ENCODE data around the gene SLC30A2. TPM values are rescaled to one million over a fixed set of nuclear protein-coding genes. Genes with fewer than 3 reads are reported as not detected.
A peak's percentile ranks its signal among the peaks of the same experiment; 100 is the strongest.

Gene SLC30A2
- total RNA-seq, 1 donor from 2014 or later, result not detected

DNA sequence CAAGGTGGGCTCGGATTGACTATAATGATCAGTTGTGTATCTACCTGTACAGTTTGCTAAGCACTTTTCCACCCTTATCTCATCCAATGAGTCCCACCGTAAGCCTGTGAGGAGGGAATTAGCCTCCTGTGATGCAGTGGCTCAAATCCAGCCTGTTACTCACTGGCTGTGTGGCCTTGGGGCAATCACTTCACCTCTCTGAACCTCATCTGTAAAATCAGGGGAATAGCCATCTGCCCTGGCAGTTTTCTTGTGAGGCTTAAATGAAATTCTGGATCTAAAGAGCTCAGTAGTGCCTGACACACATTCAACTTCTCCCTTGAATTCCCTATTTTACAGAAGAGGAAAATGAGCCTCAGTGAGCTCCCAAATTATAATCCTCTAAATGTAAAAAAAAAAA is 31.7 kb downstream of the SLC30A2 start:
- no peak for DNase-seq (ENCODE audit: low spot score)
- intact Hi-C loops (cut with DNase I), result no loop called here
- no peak for ATAC-seq

DNA sequence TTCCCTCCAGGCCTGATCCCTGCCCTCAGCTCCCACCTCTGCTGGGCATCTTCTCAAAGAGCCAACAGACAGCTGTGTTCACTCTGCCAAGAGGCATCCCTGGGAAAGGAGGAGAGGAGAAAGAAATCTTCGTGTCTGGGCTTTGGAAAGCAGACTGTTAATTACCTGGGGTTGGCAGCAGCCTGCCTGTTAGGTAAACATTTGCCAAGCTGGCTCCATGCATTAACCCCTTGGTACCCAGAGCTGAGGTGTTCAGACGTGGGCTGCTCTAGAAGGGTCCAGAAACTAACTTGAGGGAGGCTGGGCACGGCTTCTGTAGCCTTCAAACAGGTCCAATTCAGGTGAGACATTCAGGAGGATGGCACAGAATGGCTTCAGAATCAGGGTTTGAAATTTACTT is 33.1 kb downstream of the SLC30A2 start:
- ATAC-seq, result no peak
- intact Hi-C loops (cut with DNase I), result no loop called here
- no peak for DNase-seq (ENCODE audit: low spot score)

DNA sequence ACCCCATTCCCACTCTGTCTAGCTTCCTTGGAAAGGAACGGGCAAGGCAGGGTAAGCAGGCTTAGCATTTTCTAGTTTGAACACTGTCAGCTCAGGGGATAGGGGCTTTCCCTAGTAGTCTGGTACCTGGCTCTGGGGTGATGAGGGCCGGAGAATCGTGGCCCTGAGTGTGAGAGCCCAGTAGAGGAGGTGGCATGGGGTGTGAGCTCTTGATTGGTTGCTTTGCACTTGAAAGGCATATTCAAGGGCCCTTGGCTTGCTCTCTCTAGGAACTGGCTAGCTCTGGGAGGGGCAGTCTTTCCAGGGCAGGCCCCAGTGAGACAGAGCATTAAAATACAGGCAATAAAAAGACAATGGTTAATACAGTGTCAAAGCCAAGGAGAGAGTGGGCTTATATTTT is 35.1 kb downstream of the SLC30A2 start:
- no peak for ATAC-seq
- intact Hi-C loops (cut with DNase I), result no loop called here
- DNase-seq (ENCODE audit: low spot score), result no peak

DNA sequence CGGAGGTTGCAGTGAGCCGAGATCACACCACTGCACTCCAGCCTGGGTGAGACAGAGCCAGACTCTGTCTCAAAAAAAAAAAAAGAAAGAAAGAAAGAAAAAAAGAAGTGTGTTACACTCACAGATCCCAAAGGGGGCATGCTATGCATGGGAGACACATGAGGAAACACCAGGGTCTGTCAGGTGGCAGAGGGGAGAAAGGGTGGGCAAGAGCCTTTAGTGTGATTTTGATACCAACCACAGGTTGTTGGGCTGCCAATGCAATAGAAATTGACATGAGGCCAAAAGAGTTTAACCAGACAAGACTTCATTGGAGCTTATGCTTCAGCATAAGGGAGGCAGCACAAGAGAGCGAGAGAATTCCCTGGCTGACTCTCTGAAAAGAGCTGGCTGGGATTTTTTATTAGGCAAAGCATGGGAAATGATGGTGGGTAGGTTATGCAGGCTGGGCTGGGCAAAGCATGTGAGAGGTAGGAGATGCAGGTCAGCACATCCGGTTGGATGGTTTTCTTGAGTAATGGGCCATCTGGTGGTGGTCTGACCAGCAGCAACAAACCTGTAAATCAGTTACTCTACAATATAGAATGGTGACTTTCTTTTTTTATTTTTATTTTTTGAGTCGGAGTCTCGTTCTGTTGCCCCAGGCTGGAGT is 36.0 kb downstream of the SLC30A2 start:
- DNase-seq (ENCODE audit: low spot score) (no peak), ATAC-seq (no peak)
- intact Hi-C loops (cut with DNase I), result no loop called here

DNA sequence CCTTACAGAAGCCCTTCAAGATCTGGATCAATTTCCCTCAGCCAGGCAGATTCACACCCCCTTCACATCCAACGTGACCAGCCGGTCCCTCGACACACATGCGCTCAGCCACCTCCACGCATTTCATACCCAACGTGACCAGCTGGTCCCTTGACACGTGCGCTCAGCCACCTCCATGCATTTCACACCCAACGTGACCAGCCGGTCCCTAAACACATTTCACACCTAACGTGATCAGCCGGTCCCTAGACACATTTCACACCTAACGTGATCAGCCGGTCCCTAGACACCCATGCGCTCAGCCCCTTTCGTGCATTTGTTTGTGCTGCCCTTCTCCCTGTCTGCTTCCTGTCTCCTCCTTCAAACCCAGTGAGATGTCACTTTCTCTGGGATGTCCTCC is 39.2 kb downstream of the SLC30A2 start:
- no peak for DNase-seq (ENCODE audit: low spot score)
- no peak for ATAC-seq
- intact Hi-C loops (cut with DNase I), result no loop called here

DNA sequence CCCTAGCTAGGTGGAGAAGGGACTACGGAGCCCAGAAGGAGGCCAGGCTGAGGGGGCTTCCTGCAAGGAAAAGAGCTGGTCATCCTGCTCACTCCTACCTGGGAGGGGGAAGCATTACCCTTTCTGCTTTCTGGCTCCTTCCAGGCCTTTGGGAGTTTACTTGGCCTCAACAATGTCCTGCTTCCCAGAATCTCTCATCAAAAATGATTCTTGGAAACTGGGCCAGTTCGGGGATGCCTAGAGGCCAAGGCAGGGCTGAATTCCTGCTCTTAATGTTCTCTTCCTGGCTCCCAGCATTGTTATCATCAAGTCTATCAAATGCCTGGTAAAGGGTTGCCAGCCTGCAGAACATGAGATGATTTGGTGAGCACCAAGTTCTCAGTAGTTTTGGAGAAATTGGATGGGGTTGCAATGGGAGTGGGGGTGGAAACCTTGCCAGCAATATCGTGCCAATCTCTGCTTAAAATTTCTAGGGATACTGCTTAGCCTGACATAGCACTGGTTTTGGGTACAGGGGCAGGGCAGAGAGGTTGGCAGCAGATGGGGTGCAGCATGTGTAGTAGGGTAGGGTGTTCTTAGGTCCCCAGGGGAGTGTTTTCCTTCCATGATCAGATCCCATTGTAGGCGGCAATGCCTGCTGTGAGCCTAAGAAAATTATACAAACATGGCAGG is 40.3 kb downstream of the SLC30A2 start:
- peak; percentile 84 for ATAC-seq
- DNase-seq (ENCODE audit: low spot score), result no peak
- intact Hi-C loops (cut with DNase I), result no loop called here

DNA sequence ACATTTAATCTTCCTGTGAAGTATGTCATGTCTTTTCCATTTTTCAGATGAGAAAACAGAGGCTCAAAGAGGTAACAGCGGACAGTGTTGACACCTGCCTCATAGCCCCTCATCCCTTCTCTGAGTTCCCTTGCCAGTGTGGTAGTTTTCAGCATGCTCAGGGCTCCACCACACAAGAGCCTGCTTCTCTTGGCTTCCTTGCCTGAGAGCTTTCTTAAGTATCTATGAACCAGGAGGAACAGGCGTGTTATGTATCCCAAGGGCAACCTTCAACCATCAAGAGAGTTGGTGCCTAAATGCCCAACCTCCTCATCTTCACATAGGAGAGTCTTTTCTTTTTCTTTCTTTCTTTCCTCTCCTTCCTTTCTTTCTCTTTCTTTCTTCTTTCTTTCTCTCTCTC is 42.2 kb downstream of the SLC30A2 start:
- ATAC-seq, result no peak
- DNase-seq (ENCODE audit: low spot score), result no peak
- intact Hi-C loops (cut with DNase I), result no loop called here

DNA sequence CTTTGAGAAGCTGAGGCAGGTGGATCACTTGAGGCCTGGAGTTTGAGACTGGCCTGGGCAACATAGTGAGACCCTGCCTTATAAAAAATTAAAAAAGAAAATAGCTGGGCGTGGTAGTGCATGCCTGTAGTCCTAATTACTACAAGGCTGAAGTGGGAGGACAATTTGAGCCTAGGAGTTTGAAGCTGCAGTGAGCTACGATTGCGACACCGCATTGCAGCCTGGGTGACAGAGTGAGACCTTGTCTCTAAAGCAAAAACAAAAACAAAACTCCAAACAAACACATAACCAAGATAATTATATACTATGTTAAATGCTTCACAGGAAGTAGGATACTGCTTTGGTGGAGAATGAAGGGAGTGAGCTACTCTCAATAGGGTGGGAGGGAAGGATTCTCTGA is 42.7 kb downstream of the SLC30A2 start:
- intact Hi-C loops (cut with DNase I), result no loop called here
- ATAC-seq, result no peak
- DNase-seq (ENCODE audit: low spot score), result no peak

DNA sequence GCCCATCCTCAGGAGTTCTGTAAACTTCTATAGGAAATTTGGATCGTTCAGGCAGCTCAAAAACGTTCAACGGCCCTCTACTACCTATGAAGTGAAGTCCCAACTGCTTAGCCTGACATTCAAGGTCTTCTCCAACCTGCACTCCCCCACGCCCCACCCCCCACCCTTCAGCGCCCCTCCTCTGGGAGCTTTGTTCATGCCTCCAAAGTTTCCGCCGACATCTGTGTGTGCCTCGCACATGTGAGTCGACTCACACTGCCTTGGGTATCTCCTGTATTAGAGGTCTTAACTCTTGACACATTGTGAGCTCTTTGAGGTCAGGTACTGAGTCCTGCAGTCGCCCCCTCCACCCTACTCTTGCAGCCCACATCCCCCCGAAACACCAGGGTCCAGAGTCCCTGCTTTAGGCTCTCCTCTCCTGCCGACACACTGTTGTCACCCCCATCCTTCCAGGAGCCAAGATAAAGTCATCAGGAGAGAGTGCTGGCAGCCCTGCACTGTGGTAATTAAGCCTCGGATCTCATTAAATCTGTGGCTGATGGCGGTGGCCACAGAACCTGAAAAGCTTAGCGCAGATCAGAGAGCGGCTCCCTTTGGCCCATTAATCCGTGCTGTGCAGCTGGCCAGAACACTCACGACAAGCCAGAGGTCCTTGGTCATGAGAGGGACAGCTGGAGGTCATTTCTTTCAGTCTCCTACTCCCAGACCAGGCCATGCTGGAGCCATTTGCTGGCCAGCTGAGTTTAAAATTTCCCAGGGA is 46.7 kb downstream of the SLC30A2 start:
- no peak for DNase-seq (ENCODE audit: low spot score)
- ATAC-seq, result no peak
- intact Hi-C loops (cut with DNase I), result loop anchor here (5.0 kb wide), 1 partner anchor 97 kb away; no protein-coding TSS in a partner anchor

DNA sequence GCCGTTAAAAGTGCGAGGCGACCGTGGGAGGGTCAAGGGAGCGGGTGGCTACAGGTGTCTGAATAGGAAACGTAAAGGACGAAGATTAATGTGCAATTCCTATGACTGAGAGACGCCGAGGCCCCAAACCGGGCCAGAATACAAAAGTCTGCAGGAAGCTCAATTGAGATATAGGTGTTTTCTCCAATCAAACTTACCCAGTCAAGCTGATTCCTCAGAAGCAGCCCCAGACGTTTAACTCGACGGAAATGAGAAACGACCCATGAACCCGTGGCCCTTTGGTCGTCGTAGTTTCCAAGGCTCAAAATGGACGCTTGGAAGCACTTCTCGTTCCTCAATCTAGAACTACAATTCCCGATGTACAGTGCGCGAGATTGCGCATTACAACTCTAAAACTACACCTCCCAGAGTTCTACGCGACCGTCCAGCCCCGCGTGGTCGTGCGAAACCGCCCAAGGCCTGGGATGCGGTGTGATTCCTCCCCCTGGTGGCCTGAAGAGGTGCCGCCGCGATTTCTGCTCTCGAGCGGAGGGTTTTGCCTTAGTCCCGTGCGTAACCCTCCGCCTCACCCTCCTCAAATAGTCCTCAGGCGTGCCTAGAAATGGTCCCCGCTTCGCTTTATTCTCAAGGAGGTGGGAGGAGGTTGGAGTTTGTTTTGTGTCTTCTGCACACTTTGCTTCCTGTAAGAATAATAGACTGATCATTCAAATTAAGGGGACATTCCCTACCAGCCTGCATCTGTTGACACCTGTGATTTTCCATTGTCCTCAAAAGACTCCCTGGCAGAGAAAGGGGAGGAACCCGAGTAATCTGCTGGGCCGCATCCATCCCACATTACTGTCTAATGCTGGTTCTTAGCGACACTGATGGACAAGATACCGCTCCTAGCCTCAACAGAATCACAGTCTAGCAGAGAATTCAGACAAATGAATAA is 47.8 kb downstream of the SLC30A2 start, which contains the start of gene PAFAH2:
TSS of gene PAFAH2 (minus strand) at position 236 of the 934 bp plus-strand sequence. CDS start 7,247 bp downstream, outside the sequence.
- intact Hi-C loops (cut with DNase I), result loop anchor here (5.0 kb wide), 1 partner anchor 96 kb away; no protein-coding TSS in a partner anchor
- ATAC-seq, result peak; percentile 99
- DNase-seq (ENCODE audit: low spot score), result peak; percentile 98

DNA sequence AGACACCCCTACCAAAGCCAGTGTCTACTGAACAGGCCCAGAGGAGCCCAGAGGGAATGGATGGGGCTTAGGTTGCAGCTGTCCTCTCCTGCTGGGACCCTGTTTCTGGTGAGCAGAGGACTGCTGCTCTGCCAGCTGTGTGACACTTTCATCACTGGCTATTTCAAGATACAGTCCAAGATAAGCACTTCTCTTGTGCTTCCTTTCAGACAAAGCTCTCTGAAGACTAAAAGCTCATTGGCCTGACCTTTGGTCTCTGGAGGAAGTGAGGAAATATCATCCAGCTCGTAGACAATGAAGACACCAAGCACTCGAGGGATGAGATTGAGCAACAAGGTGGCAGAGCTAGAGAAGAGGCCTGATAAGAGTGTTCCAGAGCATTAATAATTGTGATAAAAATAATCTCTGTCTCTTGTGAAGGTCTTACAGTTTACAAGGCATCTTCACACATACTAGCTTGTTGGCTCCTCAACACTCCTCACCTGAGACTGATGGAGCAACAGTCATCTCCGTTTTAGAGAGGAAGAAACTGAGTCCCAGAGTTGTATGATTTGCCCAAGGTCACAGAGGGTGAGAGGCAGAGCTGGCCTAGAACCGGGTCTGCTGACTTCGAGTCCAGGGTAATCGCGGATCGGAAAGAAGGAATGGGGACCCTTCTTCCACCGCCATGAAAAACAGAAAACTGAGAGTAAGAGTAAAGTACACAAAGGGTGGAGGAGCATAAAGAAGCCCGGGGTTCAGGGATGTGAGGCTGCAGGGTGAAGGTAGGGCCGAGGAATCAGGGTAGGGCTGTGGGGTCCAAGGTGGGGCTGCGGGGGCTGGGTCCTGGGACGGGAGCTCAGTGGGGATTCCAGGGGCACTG is 48.7 kb downstream of the SLC30A2 start:
- intact Hi-C loops (cut with DNase I), result loop anchor here (5.0 kb wide), 1 partner anchor 95 kb away; no protein-coding TSS in a partner anchor
- ATAC-seq (peak; percentile 76), DNase-seq (ENCODE audit: low spot score) (no peak)

DNA sequence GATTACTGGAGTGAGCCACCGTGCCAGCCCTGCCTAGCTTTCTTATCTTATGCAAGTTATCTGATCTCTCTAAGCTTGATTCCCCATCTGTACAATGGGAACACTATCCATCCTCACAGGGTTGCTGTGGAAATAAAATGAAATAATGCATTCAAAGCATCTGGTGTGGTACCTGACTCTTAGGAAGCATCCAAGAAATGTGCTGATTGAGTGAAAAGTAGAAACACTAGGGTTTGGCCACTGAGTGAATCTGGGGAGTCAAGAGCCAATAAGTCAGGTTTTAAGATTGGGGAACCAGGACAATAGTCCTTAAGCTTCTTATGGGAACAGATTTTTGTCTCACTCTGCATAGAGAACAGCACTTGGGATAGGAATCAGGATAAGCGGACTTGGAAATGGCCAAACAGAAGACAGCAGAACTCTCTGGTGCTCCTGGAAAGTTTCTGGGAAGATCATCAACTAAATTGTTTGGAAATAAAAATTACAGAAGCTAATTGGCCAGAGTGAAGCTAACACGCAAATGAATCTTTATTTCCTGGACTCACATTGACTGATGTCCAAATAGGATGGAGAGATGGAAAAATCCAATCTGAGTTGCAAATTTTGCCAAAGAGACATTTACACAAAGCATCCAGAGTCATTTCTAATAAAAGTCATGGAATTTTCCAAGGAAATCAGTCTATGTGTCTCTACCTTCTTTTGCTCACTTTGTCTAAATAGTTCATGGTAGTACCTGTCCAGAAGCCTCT is 51.3 kb downstream of the SLC30A2 start:
- ATAC-seq (no peak), DNase-seq (ENCODE audit: low spot score) (no peak)
- intact Hi-C loops (cut with DNase I), result loop anchor here (5.0 kb wide), 1 partner anchor 92 kb away; no protein-coding TSS in a partner anchor

DNA sequence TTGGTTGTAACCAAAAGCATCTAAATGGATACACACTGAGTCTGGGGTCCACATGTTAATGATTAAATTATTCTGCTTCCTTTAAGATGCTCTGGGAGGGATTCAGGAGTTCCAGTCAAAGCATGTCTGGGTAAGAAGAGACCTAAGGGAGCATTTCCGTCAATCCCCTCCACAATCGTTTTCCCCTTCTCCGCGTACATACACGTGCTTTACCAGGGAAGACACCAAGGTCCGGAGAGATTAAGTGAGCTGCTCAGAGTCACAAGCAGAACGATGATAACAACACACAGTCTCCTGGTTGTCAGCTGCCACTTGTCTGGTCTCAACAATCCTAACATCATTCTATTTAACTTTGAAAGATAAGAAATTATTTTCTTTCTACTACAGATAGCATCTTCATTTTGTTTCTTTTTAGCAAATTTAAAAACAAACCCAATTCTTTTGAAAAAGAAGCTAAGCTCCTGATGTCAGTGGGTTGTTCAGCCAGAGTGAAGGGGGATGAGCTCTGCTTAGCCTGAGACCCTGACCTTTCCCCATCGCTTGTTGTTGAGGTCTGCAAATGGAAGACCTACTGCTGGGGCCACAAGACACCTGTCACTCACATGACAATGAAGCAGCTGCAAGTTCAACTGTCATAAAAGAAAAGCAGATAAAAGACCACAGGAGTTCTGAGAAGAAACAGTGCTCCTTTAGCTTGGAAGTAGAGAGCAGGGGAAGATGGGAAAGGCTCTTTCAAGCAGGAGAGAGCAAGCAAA is 52.5 kb downstream of the SLC30A2 start:
- no peak for ATAC-seq
- no peak for DNase-seq (ENCODE audit: low spot score)
- intact Hi-C loops (cut with DNase I), result no loop called here

DNA sequence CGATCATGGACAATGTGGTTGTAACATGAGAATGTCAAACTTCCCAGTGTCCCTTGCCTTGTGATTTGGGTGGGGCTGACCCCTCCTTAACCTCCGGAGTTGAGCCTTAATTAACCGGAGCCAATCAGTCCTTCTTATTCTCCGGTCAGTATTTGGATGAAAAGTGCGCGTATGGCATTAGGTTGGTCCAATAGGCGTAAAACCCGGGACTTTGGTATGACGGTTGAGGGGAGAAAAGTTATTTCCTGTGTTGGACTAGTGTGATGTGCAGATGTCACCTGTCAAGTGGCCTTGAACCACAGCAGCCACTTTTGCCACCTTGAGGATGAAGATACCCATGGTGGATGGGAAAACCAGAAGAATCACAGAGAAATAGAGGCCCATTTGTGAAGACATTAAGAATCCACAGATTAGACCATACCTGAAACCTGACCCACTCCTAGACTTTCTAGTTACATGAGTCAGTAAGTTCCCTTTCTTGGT is 53.2 kb downstream of the SLC30A2 start:
- no peak for DNase-seq (ENCODE audit: low spot score)
- intact Hi-C loops (cut with DNase I), result no loop called here
- no peak for ATAC-seq

DNA sequence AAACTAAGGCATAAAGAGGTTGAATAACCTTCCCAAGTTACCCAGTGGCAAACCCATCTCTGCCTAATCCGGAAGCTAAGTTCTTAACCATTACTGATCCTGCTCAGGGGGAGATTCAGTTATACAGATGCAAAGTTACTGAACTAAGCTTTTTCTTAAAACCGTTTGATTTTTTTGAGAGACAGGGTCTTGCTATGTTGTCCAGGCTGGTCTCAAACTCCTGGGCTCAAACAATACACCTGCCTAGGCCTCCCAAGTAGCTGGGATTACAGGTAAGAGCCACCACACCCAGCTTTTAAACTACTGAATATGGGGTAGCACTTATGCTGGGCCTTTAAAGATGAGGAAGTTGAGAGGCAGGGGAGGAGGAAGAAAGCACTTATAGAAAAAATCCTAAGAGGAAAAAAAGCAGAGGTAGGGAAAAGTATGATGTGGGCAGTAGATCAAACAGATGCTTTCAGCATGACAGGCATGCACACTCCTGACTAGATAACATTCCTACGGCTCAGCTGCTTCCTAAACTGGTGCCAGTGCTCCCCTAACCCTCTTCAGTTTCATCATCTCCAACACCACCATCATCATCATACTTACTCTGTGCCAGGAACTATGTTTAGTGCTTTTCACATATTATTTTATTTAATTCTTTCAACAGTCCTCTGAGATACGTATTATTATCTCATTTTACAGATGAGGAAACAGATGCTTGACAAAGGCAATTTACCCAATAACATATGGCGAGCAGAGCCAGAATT is 53.8 kb downstream of the SLC30A2 start:
- no peak for ATAC-seq
- no peak for DNase-seq (ENCODE audit: low spot score)
- intact Hi-C loops (cut with DNase I), result no loop called here

Measured in sciatic nerve (tissue), 2 donors.